Upper lobe of left lung (tissue), 6 donors: ENCODE data around the gene NSL1. TPM values are rescaled to one million over a fixed set of nuclear protein-coding genes. Genes with fewer than 3 reads are reported as not detected.

Experiments
- ATAC-seq, 2 donors: fragments of 200-7000 bp; cut with Tn5 transposase; one replicate each; pipeline ENCODE4 v1.9.1; 2022; ENCODE audit warnings: mild to moderate bottlenecking in 2 of 2, moderate library complexity in 2 of 2; ENCODE audit not compliant: low FRiP score in 2 of 2
- DNase-seq, 2 donors: peaks; one replicate each; pipeline ENCODE4 v3.0.0-alpha.2; 2019 to 2020
- H3K27ac ChIP-seq, 4 donors: fragments of 200-600 bp; sonication (generic); one replicate each; pipeline ENCODE4 v1.5.1; 2016 to 2019
- H3K27me3 ChIP-seq, 4 donors: fragments of 200-600 bp; sonication (generic); one replicate each; pipeline ENCODE4 v1.5.1; 2017 to 2019
- H3K36me3 ChIP-seq, 4 donors: fragments of 200-600 bp; sonication (generic); one replicate each; pipeline ENCODE4 v1.5.1; 2016 to 2019
- H3K4me1 ChIP-seq, 4 donors: fragments of 200-600 bp; sonication (generic); one replicate each; pipeline ENCODE4 v1.5.1; 2018 to 2019
- H3K4me3 ChIP-seq, 4 donors: fragments of 200-600 bp; sonication (generic); one replicate each; pipeline ENCODE4 v1.5.1; 2017 to 2019; ENCODE audit warnings: mild to moderate bottlenecking in 2 of 4, moderate library complexity in 1 of 4
- H3K9me3 ChIP-seq, 4 donors: fragments of 200-600 bp; sonication (generic); one replicate each; pipeline ENCODE4 v1.5.1; 2018 to 2019
- EP300 ChIP-seq, 4 donors: sonication (generic); formaldehyde crosslinking; IDR thresholded peaks; one replicate each; pipeline ENCODE4 v1.5.1; 2017; ENCODE audit warnings: antibody characterized with exemption in 4 of 4, control low read depth in 2 of 4
- POLR2A ChIP-seq, 4 donors: fragments of 450-650 bp; IDR thresholded peaks; one replicate each; pipeline ENCODE4 v1.5.1; 2016 to 2017; ENCODE audit warnings: antibody characterized with exemption in 4 of 4, mild to moderate bottlenecking in 2 of 4
- POLR2AphosphoS5 ChIP-seq, 2 donors: sonication (generic); formaldehyde crosslinking; IDR thresholded peaks; one replicate each; pipeline ENCODE4 v1.5.1; 2017; ENCODE audit warnings: antibody characterized with exemption in 2 of 2
- WGBS, 2 donors: methylation state at CpG; one replicate each; pipeline ENCODE4 v1.1.5; 2017 to 2018; 5-methylcytosine and 5-hydroxymethylcytosine counted together
- total RNA-seq, 6 donors: library from RNA; depleted of rRNA in 4 of 6; stranded (reverse); fragments of >200 nt in 4 of 6; gene quantifications; one replicate each; pipeline versions ENCODE4 v1.1.0 to v1.2.1, GENCODE V29; 2016 to 2021
- TF ChIP-seq, protein P1 (sequence below), 6 experiments: fragments of 450-650 bp in 4 of 6; fragments of 200-600 bp in 2 of 6; sonication (generic) in 2 of 6; IDR thresholded peaks; one replicate each; pipeline ENCODE4 v1.5.1; 2016 to 2019; ENCODE audit warnings: antibody characterized with exemption in 6 of 6
- donor health status: DM: no; HTN: no; CAD: no; lungs with moderate emphysema.
- donor health status: DM: no; HTN: yes; CAD: no; lungs with severe emphysema.

NSL1 gene
- total RNA-seq, 6 donors from 2014 or later: 26.5 to 44.5 (median 34.1) TPM

DNA sequence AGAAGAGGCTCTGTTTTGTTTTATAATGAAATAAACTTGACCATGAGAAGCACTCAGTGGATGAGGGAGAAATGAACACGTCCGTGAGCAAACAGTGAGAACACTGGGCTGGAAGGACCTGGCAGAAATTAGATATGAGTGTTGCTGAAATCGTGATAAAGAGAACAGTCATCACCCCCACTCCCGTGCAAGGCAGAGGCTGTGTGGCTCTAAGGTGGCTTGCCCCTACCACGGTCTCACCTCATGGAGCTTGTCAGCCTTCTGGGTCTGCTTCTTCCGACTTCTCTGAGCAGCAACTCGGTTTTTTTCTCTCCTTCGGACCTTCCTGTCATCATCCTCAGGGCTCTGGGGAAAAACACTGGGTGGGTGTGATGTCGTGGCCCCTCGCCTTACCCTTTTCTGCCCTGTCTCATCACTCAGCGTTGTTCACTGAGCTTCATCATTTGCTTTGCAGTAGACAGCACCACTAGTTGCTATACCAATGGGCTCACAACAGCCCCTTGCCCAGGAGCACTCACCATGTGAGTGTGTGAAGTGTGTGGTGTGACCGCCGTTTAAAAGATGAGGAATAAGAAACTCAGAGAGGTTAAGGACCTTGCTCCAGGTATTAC, 94.8 kb downstream of the NSL1 start:
- H3K4me3 ChIP-seq: no peak overlapping the region
- TF ChIP-seq EP300 (IDR thresholded peaks at IDR 0.05): no peak
- TF ChIP-seq POLR2A (IDR thresholded peaks at IDR 0.05): no peak
- TF ChIP-seq, protein P1, sequence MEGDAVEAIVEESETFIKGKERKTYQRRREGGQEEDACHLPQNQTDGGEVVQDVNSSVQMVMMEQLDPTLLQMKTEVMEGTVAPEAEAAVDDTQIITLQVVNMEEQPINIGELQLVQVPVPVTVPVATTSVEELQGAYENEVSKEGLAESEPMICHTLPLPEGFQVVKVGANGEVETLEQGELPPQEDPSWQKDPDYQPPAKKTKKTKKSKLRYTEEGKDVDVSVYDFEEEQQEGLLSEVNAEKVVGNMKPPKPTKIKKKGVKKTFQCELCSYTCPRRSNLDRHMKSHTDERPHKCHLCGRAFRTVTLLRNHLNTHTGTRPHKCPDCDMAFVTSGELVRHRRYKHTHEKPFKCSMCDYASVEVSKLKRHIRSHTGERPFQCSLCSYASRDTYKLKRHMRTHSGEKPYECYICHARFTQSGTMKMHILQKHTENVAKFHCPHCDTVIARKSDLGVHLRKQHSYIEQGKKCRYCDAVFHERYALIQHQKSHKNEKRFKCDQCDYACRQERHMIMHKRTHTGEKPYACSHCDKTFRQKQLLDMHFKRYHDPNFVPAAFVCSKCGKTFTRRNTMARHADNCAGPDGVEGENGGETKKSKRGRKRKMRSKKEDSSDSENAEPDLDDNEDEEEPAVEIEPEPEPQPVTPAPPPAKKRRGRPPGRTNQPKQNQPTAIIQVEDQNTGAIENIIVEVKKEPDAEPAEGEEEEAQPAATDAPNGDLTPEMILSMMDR (IDR thresholded peaks at IDR 0.05): no peak
- TF ChIP-seq POLR2AphosphoS5 (IDR thresholded peaks at IDR 0.05): no peak
- peaks cover 21 to 34% (median 33%) of the 10 kb centered on the region in 4 donors for H3K4me1 ChIP-seq
- WGBS, 2 donors: 70 to 81% methylated on average over 13 of the region's 13 CpGs
- H3K36me3 ChIP-seq: no peaks in the 10 kb centered on the region
- no peak overlapping the region for H3K27ac ChIP-seq
- DNase-seq: no peak
- H3K9me3 ChIP-seq: no peaks in the 10 kb centered on the region
- no peak for ATAC-seq
- H3K27me3 ChIP-seq: no peaks in the 10 kb centered on the region

GRCh38 chr1:212692774-212693644, 98.6 kb downstream of the NSL1 start:
- no peak for ATAC-seq
- no peak overlapping the region for H3K4me3 ChIP-seq
- H3K4me1 ChIP-seq: peaks cover 0 to under 1% (median under 1%) of the 10 kb centered on the region in 4 donors
- TF ChIP-seq EP300 (IDR thresholded peaks at IDR 0.05) (no peak), POLR2AphosphoS5 (IDR thresholded peaks at IDR 0.05) (no peak), POLR2A (IDR thresholded peaks at IDR 0.05) (no peak)
- TF ChIP-seq, protein P1 (IDR thresholded peaks at IDR 0.05): no peak
- no peaks in the 10 kb centered on the region for H3K27me3 ChIP-seq
- H3K27ac ChIP-seq: no peak overlapping the region
- no peaks in the 10 kb centered on the region for H3K36me3 ChIP-seq
- no peaks in the 10 kb centered on the region for H3K9me3 ChIP-seq
- no peak for DNase-seq
- 91 to 100% methylated on average over 8 to 9 of the region's 9 CpGs for WGBS, 2 donors

DNA sequence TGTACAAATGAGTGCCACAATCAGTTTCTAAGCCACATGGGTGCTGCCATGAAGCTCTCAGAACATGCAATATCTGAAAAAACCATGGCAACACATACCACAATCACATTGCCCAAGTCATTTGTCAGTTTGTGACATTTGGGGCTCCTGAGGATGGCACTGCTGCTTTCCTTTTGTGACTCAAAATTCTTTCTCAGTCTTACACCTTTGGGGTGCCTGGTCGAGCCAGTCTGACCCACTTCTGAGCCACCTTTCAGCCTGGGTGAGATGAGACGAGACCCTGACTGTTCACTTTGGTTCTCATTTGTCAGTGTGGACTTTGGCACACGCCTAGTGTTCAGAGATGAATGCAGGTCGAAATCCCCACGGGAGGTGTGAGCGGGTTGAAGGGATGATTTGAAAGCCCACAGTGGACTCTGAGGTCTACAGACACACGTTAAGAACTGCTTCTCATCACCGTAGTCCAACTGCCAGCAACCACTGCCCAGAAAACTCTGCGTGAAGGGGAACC, 100.0 kb downstream of the NSL1 start:
- H3K27me3 ChIP-seq: no peaks in the 10 kb centered on the region
- TF ChIP-seq POLR2A (IDR thresholded peaks at IDR 0.05) (no peak), EP300 (IDR thresholded peaks at IDR 0.05) (no peak), POLR2AphosphoS5 (IDR thresholded peaks at IDR 0.05) (no peak)
- TF ChIP-seq, protein P1 (IDR thresholded peaks at IDR 0.05): no peak
- no peak overlapping the region for H3K4me3 ChIP-seq
- WGBS, 2 donors: 78 to 86% methylated on average over 7 to 9 of the region's 9 CpGs
- no peak for DNase-seq
- H3K9me3 ChIP-seq: no peaks in the 10 kb centered on the region
- H3K27ac ChIP-seq: no peak overlapping the region
- H3K36me3 ChIP-seq: peaks cover 0 to under 1% (median 0%) of the 10 kb centered on the region in 4 donors
- no peaks in the 10 kb centered on the region for H3K4me1 ChIP-seq
- ATAC-seq: no peak

DNA sequence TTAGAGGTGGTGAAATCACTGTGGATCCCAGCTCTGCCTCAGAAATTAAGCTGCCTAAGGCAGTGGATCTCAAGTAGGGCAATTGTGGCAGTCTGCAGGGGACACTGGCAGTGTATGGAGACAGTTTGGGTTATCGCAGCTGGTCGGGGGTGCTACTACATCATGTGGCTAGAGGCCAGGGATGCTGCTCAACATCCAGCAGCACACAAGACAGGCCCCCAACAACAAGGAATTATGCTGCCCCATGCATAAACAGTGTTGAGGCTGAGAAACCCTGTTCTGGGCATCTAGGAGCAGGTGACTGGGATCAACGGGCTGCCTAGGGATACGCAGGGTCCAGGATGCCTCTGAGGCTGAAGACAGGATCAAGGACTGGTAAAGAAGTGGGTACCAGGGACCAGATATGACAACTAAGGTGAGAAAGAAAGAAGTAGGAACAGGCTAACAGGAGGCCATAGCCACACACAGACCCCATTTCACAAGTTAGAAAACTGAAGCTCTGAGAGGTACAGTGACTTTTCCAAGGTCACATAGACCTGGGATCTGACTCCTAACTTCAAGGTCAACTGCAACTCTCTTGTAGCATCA, 100.7 kb downstream of the NSL1 start:
- Histone ChIP-seq H3K27ac (no peak overlapping the region), H3K4me3 (no peak overlapping the region), H3K4me1 (no peaks in the 10 kb centered on the region), H3K36me3 (peaks cover 0 to 4% (median 0%) of the 10 kb centered on the region in 4 donors), H3K27me3 (no peaks in the 10 kb centered on the region), H3K9me3 (no peaks in the 10 kb centered on the region)
- DNase-seq (no peak), ATAC-seq (no peak)
- 90 to 94% methylated on average over 4 of the region's 4 CpGs for WGBS, 2 donors
- TF ChIP-seq, protein P1 (IDR thresholded peaks at IDR 0.05): no peak
- TF ChIP-seq POLR2A (IDR thresholded peaks at IDR 0.05): no peak
- TF ChIP-seq EP300 (IDR thresholded peaks at IDR 0.05): no peak
- no peak for TF ChIP-seq POLR2AphosphoS5 (IDR thresholded peaks at IDR 0.05)
